PC-9 (cell line): ENCODE measurements around the gene LRRC2.

Experiments
- EZH2 ChIP-seq: fragments of 200-600 bp; sonication (generic); IDR thresholded peaks from 2 replicates; pipeline ENCODE4 v1.8.0; 2017; ENCODE audit warnings: antibody characterized with exemption, low read depth
- TF ChIP-seq, protein P1 (sequence below): fragments of 200-600 bp; sonication (generic); conservative IDR thresholded peaks from 2 replicates; pipeline ENCODE4 v1.6.1; 2017; ENCODE audit warnings: mixed run types, antibody characterized with exemption, mild to moderate bottlenecking, moderate library complexity

DNA sequence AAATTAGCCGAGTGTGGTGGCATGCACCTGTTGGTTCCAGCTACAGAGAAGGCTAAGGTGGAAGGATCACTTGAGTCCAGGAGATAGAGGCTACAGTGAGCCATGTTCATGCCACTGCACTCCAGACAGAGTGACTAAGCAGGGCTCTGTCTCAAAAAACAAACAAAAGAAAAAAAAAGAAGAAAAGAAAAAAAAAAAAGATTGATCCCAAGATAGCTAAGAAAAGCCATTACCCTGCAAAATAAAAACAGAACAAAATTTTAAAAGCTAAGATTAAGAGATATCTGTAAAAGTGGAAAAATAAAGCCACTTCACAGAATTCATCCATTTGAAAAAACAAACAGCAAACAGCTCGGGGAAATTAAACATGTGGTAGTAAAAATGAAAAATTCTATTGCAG is 23.8 kb downstream of the LRRC2 start:
- no peak for TF ChIP-seq EZH2
- TF ChIP-seq, protein P1, sequence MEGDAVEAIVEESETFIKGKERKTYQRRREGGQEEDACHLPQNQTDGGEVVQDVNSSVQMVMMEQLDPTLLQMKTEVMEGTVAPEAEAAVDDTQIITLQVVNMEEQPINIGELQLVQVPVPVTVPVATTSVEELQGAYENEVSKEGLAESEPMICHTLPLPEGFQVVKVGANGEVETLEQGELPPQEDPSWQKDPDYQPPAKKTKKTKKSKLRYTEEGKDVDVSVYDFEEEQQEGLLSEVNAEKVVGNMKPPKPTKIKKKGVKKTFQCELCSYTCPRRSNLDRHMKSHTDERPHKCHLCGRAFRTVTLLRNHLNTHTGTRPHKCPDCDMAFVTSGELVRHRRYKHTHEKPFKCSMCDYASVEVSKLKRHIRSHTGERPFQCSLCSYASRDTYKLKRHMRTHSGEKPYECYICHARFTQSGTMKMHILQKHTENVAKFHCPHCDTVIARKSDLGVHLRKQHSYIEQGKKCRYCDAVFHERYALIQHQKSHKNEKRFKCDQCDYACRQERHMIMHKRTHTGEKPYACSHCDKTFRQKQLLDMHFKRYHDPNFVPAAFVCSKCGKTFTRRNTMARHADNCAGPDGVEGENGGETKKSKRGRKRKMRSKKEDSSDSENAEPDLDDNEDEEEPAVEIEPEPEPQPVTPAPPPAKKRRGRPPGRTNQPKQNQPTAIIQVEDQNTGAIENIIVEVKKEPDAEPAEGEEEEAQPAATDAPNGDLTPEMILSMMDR: no peak
